Fibroblast of lung (primary cell): ENCODE data around the gene AKAP9. TPM values are rescaled to one million over a fixed set of nuclear protein-coding genes. Genes with fewer than 3 reads are reported as not detected.

Experiments used
- DNase-seq, 2 donors: peaks; one replicate each; pipeline versions ENCODE4 v3.0.0 to v3.0.0-alpha.2; 2010; ENCODE audit warnings: low read depth in 2 of 2
- H2AFZ ChIP-seq: 2 replicates; pipeline ENCODE4 v1.5.1; 2012; ENCODE audit warnings: low read length, control low read depth, inconsistent platforms
- H3K27ac ChIP-seq: 2 replicates; pipeline ENCODE4 v1.5.1; 2011; ENCODE audit warnings: low read length, control low read depth; ENCODE audit not compliant: insufficient read depth
- H3K27me3 ChIP-seq: 2 replicates; pipeline ENCODE4 v1.5.1; 2011; ENCODE audit warnings: mild to moderate bottlenecking, low read length; ENCODE audit not compliant: control insufficient read depth, insufficient read depth
- H3K36me3 ChIP-seq: 2 replicates; pipeline ENCODE4 v1.5.1; 2011; ENCODE audit warnings: low read length; ENCODE audit not compliant: control insufficient read depth, insufficient read depth
- H3K4me1 ChIP-seq: 2 replicates; pipeline ENCODE4 v1.5.1; 2011; ENCODE audit warnings: low read length; ENCODE audit not compliant: control insufficient read depth, insufficient read depth; ENCODE audit errors: extremely low read depth
- H3K4me2 ChIP-seq: 2 replicates; pipeline ENCODE4 v1.5.1; 2011; ENCODE audit warnings: low read length, control low read depth; ENCODE audit not compliant: insufficient read depth; ENCODE audit errors: extremely low read depth
- H3K4me3 ChIP-seq, 4 experiments: fragments of 200-600 bp in 1 of 4; sonication (generic) in 1 of 4; replicated peaks in 1 of 4; 2 replicates each; pipeline ENCODE4 v1.5.1; 2011 to 2016; ENCODE audit warnings: low read length in 4 of 4, low read depth in 3 of 4, mild to moderate bottlenecking in 3 of 4, control low read depth in 2 of 4, inconsistent platforms in 1 of 4, mixed read lengths in 1 of 4; ENCODE audit not compliant: insufficient read depth in 1 of 4; ENCODE audit errors: control extremely low read depth in 1 of 4
- H3K79me2 ChIP-seq: 2 replicates; pipeline ENCODE4 v1.5.1; 2012; ENCODE audit warnings: mild to moderate bottlenecking, low read length, inconsistent platforms; ENCODE audit not compliant: control insufficient read depth, insufficient read depth
- H3K9ac ChIP-seq: 2 replicates; pipeline ENCODE4 v1.5.1; 2011; ENCODE audit warnings: mild to moderate bottlenecking, low read length, control low read depth; ENCODE audit not compliant: insufficient read depth
- H3K9me3 ChIP-seq: 2 replicates; pipeline ENCODE4 v1.5.1; 2012; ENCODE audit warnings: low read depth, low read length; ENCODE audit not compliant: control insufficient read depth, insufficient read depth
- H4K20me1 ChIP-seq: 2 replicates; pipeline ENCODE4 v1.5.1; 2011; ENCODE audit warnings: low read length; ENCODE audit not compliant: control insufficient read depth, insufficient read depth; ENCODE audit errors: extremely low read depth
- EZH2 ChIP-seq: IDR thresholded peaks from 2 replicates; pipeline ENCODE4 v1.5.1; 2012; ENCODE audit warnings: low read length, control low read depth, mild to moderate bottlenecking; ENCODE audit errors: missing control alignments
- polyA plus RNA-seq, 2 donors: library from polyadenylated mRNA; depleted of rRNA in 1 of 2; stranded (reverse) in 1 of 2; unstranded in 1 of 2; fragments of >200 nt; gene quantifications; 2 replicates each; pipeline ENCODE4 v1.2.1, GENCODE V29; 2011 to 2012; ENCODE audit warnings: missing spikeins in 1 of 2
- total RNA-seq: library from RNA; depleted of rRNA; stranded (reverse); fragments of >200 nt; gene quantifications from 2 replicates; pipeline ENCODE4 v1.2.1, GENCODE V29; 2014
- TF ChIP-seq, protein P1 (sequence below), 2 donors: IDR thresholded peaks in 1 of 2; conservative IDR thresholded peaks in 1 of 2; 1 replicate in 1 of 2; 2 replicates in 1 of 2; pipeline ENCODE4 v1.5.1; 2011 to 2012; ENCODE audit warnings: low read length in 2 of 2, control low read depth in 1 of 2, inconsistent platforms in 1 of 2, low read depth in 1 of 2, mild to moderate bottlenecking in 1 of 2

The AKAP9 gene
- total and polyA plus RNA-seq, 2 donors (not counting 1 experiment from before 2014, with no cell fraction given): 16.6 to 46.6 TPM

- H3K36me3 ChIP-seq: no peaks in the 10 kb centered on the region
- no peak for DNase-seq
- no peak overlapping the region for H3K9ac ChIP-seq
Measured at GRCh38 chr7:92064438-92065029, 123.9 kb downstream of the AKAP9 start.

DNA sequence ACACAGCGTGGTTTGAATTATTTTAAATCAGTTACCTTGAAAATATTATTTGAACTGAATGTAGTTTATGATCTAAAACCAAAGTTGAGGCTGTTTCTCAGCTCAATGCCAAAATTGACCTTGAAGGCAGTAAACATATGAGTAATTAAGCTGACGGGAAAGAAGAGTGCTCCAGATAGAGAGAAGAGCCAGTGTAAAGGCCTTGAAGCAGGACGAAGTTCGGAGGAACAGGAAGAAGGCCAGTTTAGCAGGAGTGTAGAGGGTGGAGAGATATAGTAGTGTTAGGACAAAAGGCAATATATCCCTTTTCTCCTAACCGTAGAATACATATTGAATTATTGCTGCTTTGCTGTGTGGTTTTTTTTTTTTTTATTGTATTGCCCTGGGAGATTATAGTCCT is 130.4 kb downstream of the AKAP9 start:
- Histone ChIP-seq H3K36me3 (no peaks in the 10 kb centered on the region), H3K9me3 (no peaks in the 10 kb centered on the region), H3K27me3 (no peaks in the 10 kb centered on the region), H3K79me2 (no peaks in the 10 kb centered on the region), H4K20me1 (no peaks in the 10 kb centered on the region), H3K9ac (no peak overlapping the region), H3K27ac (no peak overlapping the region), H3K4me2 (no peak overlapping the region), H3K4me3 (no peak overlapping the region), H3K4me1 (no peaks in the 10 kb centered on the region), H2AFZ (no peak overlapping the region)
- TF ChIP-seq, protein P1, sequence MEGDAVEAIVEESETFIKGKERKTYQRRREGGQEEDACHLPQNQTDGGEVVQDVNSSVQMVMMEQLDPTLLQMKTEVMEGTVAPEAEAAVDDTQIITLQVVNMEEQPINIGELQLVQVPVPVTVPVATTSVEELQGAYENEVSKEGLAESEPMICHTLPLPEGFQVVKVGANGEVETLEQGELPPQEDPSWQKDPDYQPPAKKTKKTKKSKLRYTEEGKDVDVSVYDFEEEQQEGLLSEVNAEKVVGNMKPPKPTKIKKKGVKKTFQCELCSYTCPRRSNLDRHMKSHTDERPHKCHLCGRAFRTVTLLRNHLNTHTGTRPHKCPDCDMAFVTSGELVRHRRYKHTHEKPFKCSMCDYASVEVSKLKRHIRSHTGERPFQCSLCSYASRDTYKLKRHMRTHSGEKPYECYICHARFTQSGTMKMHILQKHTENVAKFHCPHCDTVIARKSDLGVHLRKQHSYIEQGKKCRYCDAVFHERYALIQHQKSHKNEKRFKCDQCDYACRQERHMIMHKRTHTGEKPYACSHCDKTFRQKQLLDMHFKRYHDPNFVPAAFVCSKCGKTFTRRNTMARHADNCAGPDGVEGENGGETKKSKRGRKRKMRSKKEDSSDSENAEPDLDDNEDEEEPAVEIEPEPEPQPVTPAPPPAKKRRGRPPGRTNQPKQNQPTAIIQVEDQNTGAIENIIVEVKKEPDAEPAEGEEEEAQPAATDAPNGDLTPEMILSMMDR (conservative IDR thresholded peaks at IDR 0.05 in 1 of 2, IDR thresholded peaks at IDR 0.05 in 1 of 2; ENCODE audit: low read depth in 1 of 2, low read length in 2 of 2): no peak
- no peak for TF ChIP-seq EZH2
- DNase-seq: no peak

More at GRCh38 chr7:92064438-92065029, 123.9 kb downstream of the AKAP9 start:
- Histone ChIP-seq H3K4me1 (no peaks in the 10 kb centered on the region), H3K4me2 (no peak overlapping the region), H3K9me3 (no peaks in the 10 kb centered on the region), H2AFZ (no peak overlapping the region), H3K4me3 (no peak overlapping the region), H3K27ac (no peak overlapping the region), H4K20me1 (no peaks in the 10 kb centered on the region), H3K27me3 (no peaks in the 10 kb centered on the region), H3K79me2 (no peaks in the 10 kb centered on the region)
- TF ChIP-seq, protein P1 (conservative IDR thresholded peaks at IDR 0.05 in 1 of 2, IDR thresholded peaks at IDR 0.05 in 1 of 2; ENCODE audit: low read depth in 1 of 2, low read length in 2 of 2): no peak
- TF ChIP-seq EZH2: no peak

GRCh38 chr7:92072121-92072520 is 131.5 kb downstream of the AKAP9 start:
- H2AFZ ChIP-seq: no peak overlapping the region
- H3K9me3 ChIP-seq: no peaks in the 10 kb centered on the region
- H3K9ac ChIP-seq: no peak overlapping the region
- H3K36me3 ChIP-seq: no peaks in the 10 kb centered on the region
- no peak overlapping the region for H3K27ac ChIP-seq
- H3K4me1 ChIP-seq: no peaks in the 10 kb centered on the region
- TF ChIP-seq, protein P1 (conservative IDR thresholded peaks at IDR 0.05 in 1 of 2, IDR thresholded peaks at IDR 0.05 in 1 of 2; ENCODE audit: low read depth in 1 of 2, low read length in 2 of 2): no peak
- no peak for TF ChIP-seq EZH2
- no peak overlapping the region for H3K4me3 ChIP-seq
- no peak overlapping the region for H3K4me2 ChIP-seq
- no peaks in the 10 kb centered on the region for H4K20me1 ChIP-seq
- H3K79me2 ChIP-seq: no peaks in the 10 kb centered on the region
- no peaks in the 10 kb centered on the region for H3K27me3 ChIP-seq
- DNase-seq: no peak
